HG02884 (cell line): Measurements from ENCODE around the gene PRPSAP2.

ENCODE experiments used
- ATAC-seq: cut with Tn5 transposase; IDR thresholded peaks from one replicate; pipeline ENCODE4 v1.9.1; 2021; ENCODE audit warnings: mild to moderate bottlenecking, moderate library complexity; ENCODE audit not compliant: unreplicated experiment

Gene PRPSAP2

DNA sequence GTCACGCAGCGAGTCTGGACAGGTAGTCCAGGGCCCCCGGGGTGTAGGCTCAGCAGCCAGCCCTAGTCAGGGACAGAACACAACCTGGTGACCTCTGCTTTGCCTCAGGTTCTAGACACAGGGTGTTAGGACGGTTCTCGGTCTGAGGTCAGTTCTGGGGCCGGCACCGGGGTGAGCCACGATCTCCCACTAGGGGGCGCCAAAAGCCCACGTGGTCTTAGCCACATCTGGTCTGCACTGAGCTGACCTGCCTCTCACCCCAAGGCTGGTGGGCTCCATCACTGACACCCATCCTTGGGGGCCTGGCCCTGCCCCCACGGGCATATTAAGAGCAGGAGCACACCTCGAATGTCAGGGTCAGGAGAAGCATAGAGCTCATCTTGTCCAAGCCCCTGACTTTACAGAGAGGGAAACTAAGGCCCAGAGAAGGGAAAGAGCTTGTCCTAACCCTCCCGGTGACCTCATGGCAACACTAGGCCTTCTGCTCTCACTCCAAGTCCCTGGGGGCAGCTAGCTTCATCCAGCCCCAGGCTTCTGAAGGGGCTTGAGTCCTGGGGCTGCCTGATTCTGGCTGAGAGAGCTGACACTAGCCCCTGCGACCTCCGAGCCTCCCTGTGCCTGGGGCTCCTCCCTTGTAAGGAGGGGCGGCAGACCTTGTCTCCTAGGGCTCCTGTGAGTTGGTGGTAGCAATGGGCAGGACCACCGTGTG is 103.0 kb downstream of the PRPSAP2 start:
- no peak for ATAC-seq

GRCh38 chr17:18961634-18962493 is 103.9 kb downstream of the PRPSAP2 start:
- ATAC-seq = no peak

- no peak for ATAC-seq
Observed at GRCh38 chr17:18962494-18962815, 104.5 kb downstream of the PRPSAP2 start.

GRCh38 chr17:18963126-18964017 is 105.4 kb downstream of the PRPSAP2 start:
- ATAC-seq = no peak

DNA sequence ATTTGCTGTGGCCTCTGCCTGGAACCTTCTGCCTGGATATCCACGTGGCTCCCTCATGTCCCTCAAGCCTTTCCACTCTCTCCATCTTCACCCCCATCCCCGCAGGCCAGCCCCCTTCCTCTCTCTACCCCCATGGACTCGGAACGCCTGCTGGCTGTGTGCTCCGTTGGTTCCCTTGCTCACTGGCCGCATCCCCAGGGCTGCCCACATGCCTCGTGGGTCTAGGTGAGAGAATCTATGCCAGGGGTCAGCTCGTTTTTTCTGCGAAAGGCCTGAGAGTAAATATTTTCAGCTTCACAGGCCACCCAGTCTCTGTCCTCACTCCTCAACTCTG is 106.1 kb downstream of the PRPSAP2 start:
- no peak for ATAC-seq

- no peak for ATAC-seq
Observed at GRCh38 chr17:18964550-18964949, 106.6 kb downstream of the PRPSAP2 start.

DNA sequence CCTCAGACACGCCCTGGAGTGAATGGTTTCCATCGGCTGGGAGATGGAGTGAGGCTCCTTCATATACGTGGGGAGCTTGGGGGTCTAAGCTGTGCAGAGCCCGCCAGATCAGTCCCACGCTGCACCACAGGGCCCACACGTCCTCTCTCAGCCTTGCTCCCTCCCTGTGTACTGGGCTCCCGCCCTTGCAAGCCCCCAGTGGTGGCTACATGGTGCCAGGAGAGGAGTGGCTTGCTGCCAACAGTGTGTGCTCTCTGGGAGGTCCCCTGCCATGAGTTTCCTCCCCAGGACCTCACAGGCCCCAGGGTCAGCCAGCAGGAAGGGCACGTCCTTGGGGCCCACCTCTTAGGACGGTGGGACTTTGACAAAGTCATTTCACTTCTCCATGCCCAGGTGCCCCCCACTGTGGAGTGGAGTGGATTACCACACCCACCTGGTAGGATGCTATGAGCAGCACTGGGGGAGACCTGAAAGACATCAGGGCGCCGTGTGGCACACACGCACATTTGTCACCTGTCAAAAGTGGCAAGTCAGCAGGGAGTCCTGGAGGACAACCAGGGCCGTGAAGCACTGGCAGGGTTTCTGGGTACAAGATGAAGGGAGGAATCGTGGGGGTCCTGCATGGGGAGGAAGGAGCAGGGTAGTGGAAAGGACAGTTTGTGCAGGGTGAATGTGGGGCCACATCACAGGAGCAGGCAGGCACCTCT is 107.8 kb downstream of the PRPSAP2 start:
- no peak for ATAC-seq

- no peak for ATAC-seq
Observed at GRCh38 chr17:18966831-18967624, 109.1 kb downstream of the PRPSAP2 start.

GRCh38 chr17:18967916-18968315 is 110.0 kb downstream of the PRPSAP2 start:
- ATAC-seq = no peak

DNA sequence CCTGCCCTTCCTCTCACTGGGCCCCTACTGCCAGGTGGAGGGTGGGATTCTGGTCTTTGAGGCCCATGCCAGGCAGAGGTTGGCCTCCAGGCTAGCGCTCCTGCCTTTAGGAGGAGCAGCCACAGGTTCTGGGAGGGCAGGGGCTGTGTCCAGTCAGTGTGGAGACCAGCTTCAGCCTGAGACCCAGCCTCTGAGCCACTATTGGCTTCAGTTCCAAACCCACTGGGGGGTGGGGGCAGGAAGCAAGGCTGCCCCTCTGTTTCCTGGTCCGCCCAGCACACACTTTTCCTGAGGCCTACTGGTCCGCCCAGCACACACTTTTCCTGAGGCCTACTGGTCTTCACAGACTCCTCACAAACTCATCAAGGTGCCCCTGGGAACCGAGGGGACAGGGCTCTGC is 110.4 kb downstream of the PRPSAP2 start:
- ATAC-seq = no peak

DNA sequence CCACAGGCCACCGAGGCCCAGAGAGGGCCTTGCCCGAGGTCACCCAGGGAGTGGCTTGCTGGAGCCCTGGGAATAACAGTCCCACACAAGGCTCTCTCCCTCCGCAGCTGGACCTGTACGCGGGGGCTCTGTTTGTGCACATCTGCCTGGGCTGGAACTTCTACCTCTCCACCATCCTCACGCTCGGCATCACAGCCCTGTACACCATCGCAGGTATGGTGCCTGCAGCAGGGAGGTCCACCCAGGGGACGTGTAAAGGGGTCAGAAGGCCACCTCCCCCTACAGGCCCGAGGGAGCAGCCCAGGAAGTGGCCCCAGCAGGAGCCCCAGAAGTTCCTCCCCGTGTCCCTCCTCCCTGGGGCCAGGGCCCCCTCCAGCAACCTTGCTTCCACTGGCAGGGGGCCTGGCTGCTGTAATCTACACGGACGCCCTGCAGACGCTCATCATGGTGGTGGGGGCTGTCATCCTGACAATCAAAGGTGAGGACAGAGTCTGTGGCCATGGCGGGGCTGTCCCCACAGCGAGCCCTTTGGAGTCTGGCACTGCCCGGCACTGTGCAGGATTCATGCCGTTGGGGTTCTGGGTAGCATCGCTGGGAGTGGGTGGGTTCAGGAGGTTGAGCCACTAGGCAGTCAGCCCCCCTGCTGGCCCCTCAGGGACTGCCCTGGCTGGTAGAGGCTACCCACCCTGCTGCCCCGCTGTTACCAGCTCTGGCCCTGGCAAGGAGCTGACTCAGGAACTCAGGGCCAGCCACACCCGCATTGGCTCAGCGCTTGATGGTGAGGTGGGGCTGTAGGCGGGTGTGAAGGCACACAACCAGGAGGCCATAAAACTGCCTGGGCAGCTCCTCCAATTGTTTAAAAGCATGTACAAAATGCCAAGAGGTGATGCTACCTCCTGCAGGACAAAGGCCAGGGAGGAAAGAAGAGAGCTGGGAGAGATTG is 111.3 kb downstream of the PRPSAP2 start:
- ATAC-seq = no peak

DNA sequence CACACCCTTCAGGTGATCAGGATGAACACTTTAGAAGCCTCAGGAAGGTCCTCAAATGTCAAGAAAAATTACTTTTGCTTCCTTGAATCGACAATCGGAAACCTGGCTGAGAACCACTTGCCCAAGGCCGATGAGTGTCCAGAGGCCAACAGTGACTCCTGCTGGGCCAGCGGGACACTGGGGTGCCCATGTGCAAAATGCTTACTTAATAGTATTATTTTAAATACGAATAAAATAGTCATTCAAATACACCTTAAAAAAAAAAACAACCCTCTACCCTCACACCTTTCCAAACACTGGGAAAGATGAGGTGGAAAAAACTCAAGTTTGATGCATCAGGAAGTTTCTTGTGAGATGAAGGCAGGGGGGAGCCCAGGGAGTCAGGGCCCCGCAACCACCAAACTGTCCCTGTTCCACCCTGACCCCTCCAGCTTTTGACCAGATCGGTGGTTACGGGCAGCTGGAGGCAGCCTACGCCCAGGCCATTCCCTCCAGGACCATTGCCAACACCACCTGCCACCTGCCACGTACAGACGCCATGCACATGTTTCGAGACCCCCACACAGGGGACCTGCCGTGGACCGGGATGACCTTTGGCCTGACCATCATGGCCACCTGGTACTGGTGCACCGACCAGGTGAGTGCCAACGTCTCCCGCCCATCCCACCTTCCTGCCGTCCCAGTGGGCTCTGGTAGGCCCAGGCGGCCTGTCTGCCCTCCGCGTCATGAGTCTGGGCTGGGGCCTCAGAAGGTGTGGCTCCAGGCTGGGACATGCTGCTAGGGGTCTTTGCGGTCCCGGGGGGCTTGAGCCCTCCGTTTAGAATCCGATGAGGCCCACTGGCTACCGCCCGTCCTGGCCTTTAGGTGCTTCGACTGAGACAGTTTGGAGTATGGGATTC is 112.9 kb downstream of the PRPSAP2 start:
- ATAC-seq = no peak

- no peak for ATAC-seq
Observed at GRCh38 chr17:18971801-18972200, 113.9 kb downstream of the PRPSAP2 start.

- ATAC-seq = no peak
Observed at GRCh38 chr17:18974407-18975149, 116.6 kb downstream of the PRPSAP2 start.

DNA sequence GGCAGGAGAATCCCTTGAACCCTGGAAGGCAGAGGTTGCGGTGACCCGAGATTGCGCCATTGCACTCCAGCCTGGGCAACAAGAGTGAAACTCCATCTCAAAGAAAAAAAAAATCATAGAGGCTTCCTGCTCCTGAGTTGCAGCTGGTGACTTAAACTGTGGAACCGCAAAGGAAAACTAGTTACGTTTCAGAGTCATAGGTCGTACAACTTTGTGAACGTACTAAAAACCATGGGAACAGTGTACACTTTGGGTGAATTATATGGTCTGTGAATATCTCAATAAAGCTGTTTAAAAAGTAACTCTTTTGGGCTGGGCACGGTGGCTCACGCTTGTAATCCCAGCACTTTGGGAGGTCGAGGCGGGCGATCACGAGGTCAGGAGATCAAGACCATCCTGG is 117.7 kb downstream of the PRPSAP2 start:
- no peak for ATAC-seq

GRCh38 chr17:18976201-18976600 is 118.3 kb downstream of the PRPSAP2 start:
- ATAC-seq = no peak

DNA sequence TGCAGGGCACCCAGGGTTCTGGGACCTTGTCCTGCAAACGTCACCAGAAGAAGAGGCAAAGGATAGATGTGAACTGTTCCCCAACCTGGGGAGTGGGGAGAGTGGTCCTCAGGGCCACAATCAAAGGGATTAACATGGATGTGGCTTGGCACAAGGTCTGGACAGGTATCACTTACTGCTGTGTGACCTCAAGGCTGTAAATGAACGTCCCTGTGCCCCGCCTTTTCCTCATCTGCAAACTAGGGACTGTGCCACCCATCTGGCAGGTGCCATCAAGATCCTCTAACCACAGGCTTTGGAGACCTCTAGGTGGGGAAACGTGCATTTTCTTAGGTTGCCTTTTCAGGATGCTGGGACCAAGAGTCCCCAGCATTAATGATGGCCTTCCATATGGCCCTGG is 119.1 kb downstream of the PRPSAP2 start:
- ATAC-seq = no peak
